Peyer's patch (tissue), 4 donors: Measurements from ENCODE around the gene PDCD6IP. TPM values are rescaled to one million over a fixed set of nuclear protein-coding genes. Genes with fewer than 3 reads are reported as not detected.
A peak's percentile ranks its signal among the peaks of the same experiment; 100 is the strongest.
"Not testable (repeated sequence)": the region's sequence is repeated elsewhere in the genome, so short reads cannot be mapped to it uniquely, and the experiment has no call there.

Experiments used
- DNase-seq, 3 donors: peaks; one replicate each; pipeline ENCODE4 v3.0.0-alpha.2; 2017 to 2019
- H3K27ac ChIP-seq, 4 donors: fragments of 200-600 bp; sonication (generic); one replicate each; pipeline ENCODE4 v1.5.1; 2016 to 2019
- H3K27me3 ChIP-seq, 2 donors: fragments of 200-600 bp; sonication (generic); one replicate each; pipeline ENCODE4 v1.5.1; 2019
- H3K36me3 ChIP-seq, 3 donors: fragments of 200-600 bp; sonication (generic); one replicate each; pipeline ENCODE4 v1.5.1; 2016 to 2019
- H3K4me1 ChIP-seq, 4 donors: fragments of 200-600 bp; sonication (generic); one replicate each; pipeline ENCODE4 v1.5.1; 2016 to 2019
- H3K4me3 ChIP-seq, 4 donors: fragments of 200-600 bp; sonication (generic); 1 replicate in 3 of 4; 2 replicates in 1 of 4; pipeline ENCODE4 v1.5.1; 2016 to 2019; ENCODE audit warnings: mild to moderate bottlenecking in 1 of 4
- H3K9me3 ChIP-seq, 4 donors: fragments of 200-600 bp; sonication (generic); one replicate each; pipeline ENCODE4 v1.5.1; 2016 to 2019; ENCODE audit warnings: mild to moderate bottlenecking in 1 of 4
- CTCF ChIP-seq, 6 experiments: fragments of 450-650 bp in 4 of 6; fragments of 200-600 bp in 2 of 6; sonication (generic) in 1 of 6; IDR thresholded peaks; one replicate each; pipeline ENCODE4 v1.5.1; 2017 to 2019; ENCODE audit warnings: antibody characterized with exemption in 6 of 6, mild to moderate bottlenecking in 3 of 6, moderate library complexity in 1 of 6
- POLR2A ChIP-seq, 2 donors: fragments of 450-650 bp; IDR thresholded peaks; one replicate each; pipeline ENCODE4 v1.5.1; 2017; ENCODE audit warnings: antibody characterized with exemption in 2 of 2, mild to moderate bottlenecking in 2 of 2, moderate library complexity in 2 of 2
- total RNA-seq, 4 donors: library from RNA; depleted of rRNA; stranded (reverse); fragments of >200 nt; gene quantifications; one replicate each; pipeline ENCODE4 v1.1.0, GENCODE V29; 2016

Gene PDCD6IP, protein sequence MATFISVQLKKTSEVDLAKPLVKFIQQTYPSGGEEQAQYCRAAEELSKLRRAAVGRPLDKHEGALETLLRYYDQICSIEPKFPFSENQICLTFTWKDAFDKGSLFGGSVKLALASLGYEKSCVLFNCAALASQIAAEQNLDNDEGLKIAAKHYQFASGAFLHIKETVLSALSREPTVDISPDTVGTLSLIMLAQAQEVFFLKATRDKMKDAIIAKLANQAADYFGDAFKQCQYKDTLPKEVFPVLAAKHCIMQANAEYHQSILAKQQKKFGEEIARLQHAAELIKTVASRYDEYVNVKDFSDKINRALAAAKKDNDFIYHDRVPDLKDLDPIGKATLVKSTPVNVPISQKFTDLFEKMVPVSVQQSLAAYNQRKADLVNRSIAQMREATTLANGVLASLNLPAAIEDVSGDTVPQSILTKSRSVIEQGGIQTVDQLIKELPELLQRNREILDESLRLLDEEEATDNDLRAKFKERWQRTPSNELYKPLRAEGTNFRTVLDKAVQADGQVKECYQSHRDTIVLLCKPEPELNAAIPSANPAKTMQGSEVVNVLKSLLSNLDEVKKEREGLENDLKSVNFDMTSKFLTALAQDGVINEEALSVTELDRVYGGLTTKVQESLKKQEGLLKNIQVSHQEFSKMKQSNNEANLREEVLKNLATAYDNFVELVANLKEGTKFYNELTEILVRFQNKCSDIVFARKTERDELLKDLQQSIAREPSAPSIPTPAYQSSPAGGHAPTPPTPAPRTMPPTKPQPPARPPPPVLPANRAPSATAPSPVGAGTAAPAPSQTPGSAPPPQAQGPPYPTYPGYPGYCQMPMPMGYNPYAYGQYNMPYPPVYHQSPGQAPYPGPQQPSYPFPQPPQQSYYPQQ
- 100 to 1,000 TPM in 3 of 4 donors, 10 to 100 TPM in 1; 49.5 to 151 (median 136) TPM for total RNA-seq

DNA sequence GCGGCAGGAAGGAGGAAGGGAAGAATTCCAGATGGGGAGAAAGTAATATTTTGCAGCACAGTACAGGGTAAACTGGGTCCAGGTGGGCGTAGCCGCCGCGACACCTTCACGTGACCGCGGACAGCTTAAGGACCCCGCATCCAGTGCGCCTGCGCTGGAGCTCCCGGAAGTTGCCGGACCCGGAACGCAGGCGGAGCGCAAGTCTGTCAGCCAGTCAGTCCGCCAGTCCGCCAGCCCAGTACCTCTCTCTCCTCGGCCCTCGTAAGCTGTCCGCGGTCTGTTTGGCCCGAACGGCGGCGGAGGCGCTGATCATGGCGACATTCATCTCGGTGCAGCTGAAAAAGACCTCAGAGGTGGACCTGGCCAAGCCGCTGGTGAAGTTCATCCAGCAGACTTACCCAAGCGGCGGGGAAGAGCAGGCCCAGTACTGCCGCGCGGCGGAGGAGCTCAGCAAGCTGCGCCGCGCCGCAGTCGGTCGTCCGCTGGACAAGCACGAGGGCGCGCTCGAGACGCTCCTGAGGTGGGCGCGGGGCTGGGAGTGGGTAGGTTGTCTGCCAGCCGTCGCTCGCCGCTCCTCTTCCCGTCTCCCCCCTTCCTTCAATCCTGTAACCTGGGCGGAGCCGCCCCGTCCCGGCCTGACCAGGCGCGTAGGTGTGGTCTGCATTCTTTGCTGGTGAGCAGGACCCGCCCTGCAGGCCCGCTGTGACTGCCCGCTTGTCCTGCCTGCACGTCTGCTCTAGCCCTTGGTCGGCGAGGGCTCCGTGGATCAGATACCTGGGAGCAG, at the start of gene PDCD6IP:
TSS of gene PDCD6IP (plus strand) at position 213 of the 784 bp plus-strand sequence. CDS start at position 312, 99 bp downstream.
- DNase-seq: peak; percentile 88 to 97 (median 96)
- no peaks in the 10 kb centered on the region for H3K27me3 ChIP-seq
- H3K27ac ChIP-seq: peak within 1 kb of the TSS; percentile 89 to 99 (median 90)
- H3K4me3 ChIP-seq: peak within 1 kb of the TSS; percentile 65 to 91 (median 72)
- H3K36me3 ChIP-seq: peaks cover 0 to 4% (median 0%) of the 10 kb centered on the region in 3 donors
- peaks cover 0 to 31% (median 2%) of the 10 kb centered on the region in 4 donors for H3K4me1 ChIP-seq
- H3K9me3 ChIP-seq: no peaks in the 10 kb centered on the region
- TF ChIP-seq POLR2A (IDR thresholded peaks at IDR 0.05): peak; percentile 96 to 97
- peak in 3 of 6 experiments; percentile 16 to 31 (median 27) for TF ChIP-seq CTCF (IDR thresholded peaks at IDR 0.05)

DNA sequence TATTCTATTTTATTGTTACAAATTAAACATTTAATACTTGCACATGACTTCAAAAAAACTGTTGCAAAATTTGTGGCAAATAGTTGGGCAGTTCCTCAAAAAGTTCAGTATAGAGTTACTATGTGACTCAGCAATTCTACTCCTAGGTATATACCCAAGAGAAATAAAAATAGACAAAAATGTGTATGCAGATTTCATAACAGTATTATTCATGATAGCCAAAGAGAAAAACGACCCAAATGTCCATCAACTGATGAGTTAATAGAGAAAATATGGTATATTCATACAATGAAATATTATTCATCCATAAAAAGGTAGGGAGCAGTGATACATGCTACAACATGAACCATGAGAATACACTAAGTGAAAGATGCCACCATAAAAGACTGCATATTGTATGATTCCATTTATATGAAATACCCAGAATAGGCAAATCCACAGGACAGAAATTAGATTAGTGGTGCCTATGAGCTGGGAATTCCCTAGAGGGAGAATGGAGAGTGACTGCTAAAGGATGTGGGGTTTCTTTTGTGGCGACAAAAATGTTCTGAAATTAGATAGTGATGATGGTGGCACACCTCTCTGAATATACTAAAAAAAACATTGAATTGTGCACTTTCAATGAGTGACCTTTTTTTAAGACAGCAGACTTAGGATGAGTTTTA, 48.8 kb upstream of the PDCD6IP start:
- no peak for DNase-seq
- Histone ChIP-seq H3K27ac (no peak overlapping the region), H3K4me3 (no peak overlapping the region), H3K9me3 (peaks cover 0 to 10% (median 2%) of the 10 kb centered on the region in 4 donors), H3K27me3 (no peaks in the 10 kb centered on the region), H3K36me3 (no peaks in the 10 kb centered on the region), H3K4me1 (no peaks in the 10 kb centered on the region)
- TF ChIP-seq POLR2A (IDR thresholded peaks at IDR 0.05) (no peak), CTCF (IDR thresholded peaks at IDR 0.05) (no peak)

GRCh38 chr3:33750211-33750548, 48.2 kb upstream of the PDCD6IP start:
- Histone ChIP-seq H3K9me3 (peaks cover 0 to 10% (median 2%) of the 10 kb centered on the region in 4 donors), H3K27ac (no peak overlapping the region), H3K4me3 (no peak overlapping the region), H3K27me3 (no peaks in the 10 kb centered on the region), H3K4me1 (no peaks in the 10 kb centered on the region), H3K36me3 (no peaks in the 10 kb centered on the region)
- no peak for DNase-seq
- TF ChIP-seq CTCF (IDR thresholded peaks at IDR 0.05): no peak
- TF ChIP-seq POLR2A (IDR thresholded peaks at IDR 0.05): no peak

GRCh38 chr3:33751336-33751735, 47.1 kb upstream of the PDCD6IP start:
- H3K27me3 ChIP-seq: no peaks in the 10 kb centered on the region
- DNase-seq: no peak

DNA sequence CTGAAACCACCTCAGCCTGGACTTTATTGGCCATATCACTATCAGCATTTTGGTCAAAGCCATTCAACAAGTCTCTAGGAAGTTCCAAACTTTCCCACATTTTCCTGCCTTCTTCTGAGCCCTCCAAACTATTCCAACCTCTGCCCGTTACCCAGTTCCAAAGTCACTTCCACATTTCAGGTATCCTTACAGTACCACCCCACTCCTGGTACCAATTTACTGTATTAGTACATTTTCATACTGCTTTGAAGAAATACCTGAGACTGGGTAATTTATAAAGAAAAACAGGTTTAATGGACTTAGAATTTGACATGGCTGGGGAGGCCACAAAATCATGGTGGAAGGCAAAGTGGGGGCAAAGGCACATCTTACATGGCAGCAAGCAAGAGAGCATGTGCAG, 44.0 kb upstream of the PDCD6IP start:
- H3K4me3 ChIP-seq, H3K27ac ChIP-seq, H3K4me1 ChIP-seq, H3K27me3 ChIP-seq, H3K36me3 ChIP-seq, DNase-seq, H3K9me3 ChIP-seq: not testable (repeated sequence)

More at GRCh38 chr3:33751336-33751735, 47.1 kb upstream of the PDCD6IP start:
- peaks cover 0 to 10% (median 2%) of the 10 kb centered on the region in 4 donors for H3K9me3 ChIP-seq
- TF ChIP-seq CTCF (IDR thresholded peaks at IDR 0.05) (no peak), POLR2A (IDR thresholded peaks at IDR 0.05) (no peak)
- H3K27ac ChIP-seq: no peak overlapping the region
- no peak overlapping the region for H3K4me3 ChIP-seq
- no peaks in the 10 kb centered on the region for H3K36me3 ChIP-seq
- H3K4me1 ChIP-seq: no peaks in the 10 kb centered on the region
